Mammary epithelial cell (primary cell): Measurements from ENCODE around the gene MT4.

Experiments
- CTCF ChIP-seq, 2 donors: IDR thresholded peaks in 1 of 2; conservative IDR thresholded peaks in 1 of 2; 2 replicates each; pipeline ENCODE4 v1.5.1; 2011 to 2012; ENCODE audit warnings: inconsistent platforms in 2 of 2, low read length in 2 of 2, mild to moderate bottlenecking in 2 of 2, control low read depth in 1 of 2, low read depth in 1 of 2; ENCODE audit not compliant: insufficient read depth in 1 of 2; ENCODE audit errors: extremely low read depth in 1 of 2
- EZH2 ChIP-seq: IDR thresholded peaks from 2 replicates; pipeline ENCODE4 v1.6.1; 2012; ENCODE audit warnings: low read length, inconsistent platforms, borderline replicate concordance

- TF ChIP-seq CTCF (conservative IDR thresholded peaks at IDR 0.05 in 1 of 2, IDR thresholded peaks at IDR 0.05 in 1 of 2; ENCODE audit: extremely low read depth in 1 of 2, insufficient read depth in 1 of 2, low read depth in 1 of 2, low read length in 2 of 2) (no peak), EZH2 (no peak)
Observed at GRCh38 chr16:56549744-56550385, 15.0 kb upstream of the MT4 start.
